ENCODE results near the gene NONO. TPM values are rescaled to one million over a fixed set of nuclear protein-coding genes. Genes with fewer than 3 reads are reported as not detected.
"Not testable (repeated sequence)": the region's sequence is repeated elsewhere in the genome, so short reads cannot be mapped to it uniquely, and the experiment has no call there.

Gene NONO
- polyA plus RNA-seq, 1 of the 3 experiments (the other 2 are of a cell fraction): 288 TPM

- H3K27ac ChIP-seq (ENCODE audit: low read depth in 2 of 2, low read length in 1 of 2): no peak overlapping the region
- H3K9ac ChIP-seq: no peak overlapping the region
- H2AFZ ChIP-seq (ENCODE audit: low read depth): no peak overlapping the region
- H3K9me2 ChIP-seq: no peaks in the 10 kb centered on the region
- ChIA-PET POLR2A (no interaction called here), CTCF (interaction anchor here (1.6 kb wide), 1 partner anchor 44 kb away, joined by 5 read pairs; the partner anchor contains the start of gene ZMYM3)
- H3K36me3 ChIP-seq (replicated peaks in 1 of 2; ENCODE audit: control insufficient read depth in 1 of 2, insufficient read depth in 2 of 2, low read length in 1 of 2): peaks cover 60 to 78% of the 10 kb centered on the region in 2 experiments
- no peak overlapping the region for H3K4me3 ChIP-seq (ENCODE audit: low read depth in 2 of 2, low read length in 1 of 2)
- DNase-seq: no peak
- peaks cover 29% of the 10 kb centered on the region for H3K79me2 ChIP-seq (ENCODE audit: insufficient read depth)
- TF ChIP-seq ELF1 (IDR thresholded peaks at IDR 0.05): no peak
- TF ChIP-seq POLR2AphosphoS5 (IDR thresholded peaks at IDR 0.05; ENCODE audit: low read depth, low read length): no peak
- no peak for TF ChIP-seq RAD21 (IDR thresholded peaks at IDR 0.05; ENCODE audit: low read length)
- TF ChIP-seq FOXJ3 (CRISPR knock-in tag; IDR thresholded peaks at IDR 0.05): no peak
- no peak for TF ChIP-seq ZBTB33 (IDR thresholded peaks at IDR 0.05; ENCODE audit: borderline replicate concordance, low read depth)
- TF ChIP-seq GATA2 (CRISPR knock-in tag; IDR thresholded peaks at IDR 0.05): no peak
- no peak for TF ChIP-seq FOXM1 (IDR thresholded peaks at IDR 0.05; ENCODE audit: low read depth)
- no peak for TF ChIP-seq RCOR1 (IDR thresholded peaks at IDR 0.05; ENCODE audit: low read length)
- no peak for TF ChIP-seq SMC3 (IDR thresholded peaks at IDR 0.05; ENCODE audit: low read depth, low read length)
- TF ChIP-seq FOSL2 (IDR thresholded peaks at IDR 0.05; ENCODE audit: borderline replicate concordance, low read depth): no peak
- no peak for TF ChIP-seq TCF12 (IDR thresholded peaks at IDR 0.05)
- no peak for TF ChIP-seq TEAD4 (IDR thresholded peaks at IDR 0.05; ENCODE audit: borderline replicate concordance, insufficient read depth)
- TF ChIP-seq CHD2 (IDR thresholded peaks at IDR 0.05; ENCODE audit: low read length, partially characterized antibody): no peak
- no peak for TF ChIP-seq SIN3A (IDR thresholded peaks at IDR 0.05; ENCODE audit: borderline replicate concordance, low read depth, low read length)
- no peak for TF ChIP-seq RFX5 (IDR thresholded peaks at IDR 0.05; ENCODE audit: low read length)
- TF ChIP-seq IRF3 (IDR thresholded peaks at IDR 0.05; ENCODE audit: low read depth, low read length): no peak
- TF ChIP-seq EP300 (IDR thresholded peaks at IDR 0.05; ENCODE audit: borderline replicate concordance in 1 of 2, low read depth in 1 of 2, low read length in 1 of 2): no peak
- 0 out of 4 replicates have a peak, but pooled peaks cover 0 to 2% of the 10 kb centered on the region in 2 experiments for H3K4me1 ChIP-seq (ENCODE audit: control insufficient read depth in 1 of 2, insufficient read depth in 2 of 2, low read depth in 1 of 2, low read length in 1 of 2)
- no peak overlapping the region for H3K4me2 ChIP-seq
- H3K27me3 ChIP-seq (ENCODE audit: insufficient read depth): no peaks in the 10 kb centered on the region
- no peaks in the 10 kb centered on the region for H3K9me3 ChIP-seq
- H3F3A ChIP-seq (replicated peaks; ENCODE audit: insufficient read depth): peaks cover 73% of the 10 kb centered on the region
- WGBS (ENCODE audit: low lambda C conversion rate): 83% methylated on average over 3 of the region's 3 CpGs
- H4K20me1 ChIP-seq (ENCODE audit: insufficient read depth): peaks cover 22% of the 10 kb centered on the region
Observed at GRCh38 chrX:71298119-71298518, 14.7 kb downstream of the NONO start.

GRCh38 chrX:71300064-71300463 lies 16.6 kb downstream of the NONO start:
- Histone ChIP-seq H3K36me3 (replicated peaks in 1 of 2; ENCODE audit: control insufficient read depth in 1 of 2, insufficient read depth in 2 of 2, low read length in 1 of 2) (peaks cover 51 to 58% of the 10 kb centered on the region in 2 experiments), H3K79me2 (ENCODE audit: insufficient read depth) (peaks cover 12% of the 10 kb centered on the region; the same call in 1 of the 2 replicates), H3F3A (replicated peaks; ENCODE audit: insufficient read depth) (peaks cover 67% of the 10 kb centered on the region)
- POLR2A ChIA-PET; H3K9me3 ChIP-seq; H3K9ac ChIP-seq; DNase-seq; H3K4me2 ChIP-seq; H3K27ac ChIP-seq (ENCODE audit: low read depth in 2 of 2, low read length in 1 of 2); H3K4me1 ChIP-seq (ENCODE audit: control insufficient read depth in 1 of 2, insufficient read depth in 2 of 2, low read depth in 1 of 2, low read length in 1 of 2); H2AFZ ChIP-seq (ENCODE audit: low read depth); H4K20me1 ChIP-seq (ENCODE audit: insufficient read depth); H3K27me3 ChIP-seq (ENCODE audit: insufficient read depth); H3K4me3 ChIP-seq (ENCODE audit: low read depth in 2 of 2, low read length in 1 of 2); CTCF ChIA-PET; H3K9me2 ChIP-seq: not testable (repeated sequence)
- 94% methylated on average over 7 of the region's 7 CpGs for WGBS (ENCODE audit: low lambda C conversion rate)

GRCh38 chrX:71300495-71300894 lies 17.1 kb downstream of the NONO start:
- Histone ChIP-seq H3K36me3 (replicated peaks in 1 of 2; ENCODE audit: control insufficient read depth in 1 of 2, insufficient read depth in 2 of 2, low read length in 1 of 2) (peaks cover 51 to 56% of the 10 kb centered on the region in 2 experiments), H3F3A (replicated peaks; ENCODE audit: insufficient read depth) (peaks cover 63% of the 10 kb centered on the region)
- 90% methylated on average over 7 of the region's 7 CpGs for WGBS (ENCODE audit: low lambda C conversion rate)
- H3K79me2 ChIP-seq (ENCODE audit: insufficient read depth); H3K9ac ChIP-seq; H4K20me1 ChIP-seq (ENCODE audit: insufficient read depth); CTCF ChIA-PET; H3K27me3 ChIP-seq (ENCODE audit: insufficient read depth); H3K9me3 ChIP-seq; H3K4me1 ChIP-seq (ENCODE audit: control insufficient read depth in 1 of 2, insufficient read depth in 2 of 2, low read depth in 1 of 2, low read length in 1 of 2); DNase-seq; H3K9me2 ChIP-seq; H3K27ac ChIP-seq (ENCODE audit: low read depth in 2 of 2, low read length in 1 of 2); H3K4me2 ChIP-seq; POLR2A ChIA-PET; H3K4me3 ChIP-seq (ENCODE audit: low read depth in 2 of 2, low read length in 1 of 2); H2AFZ ChIP-seq (ENCODE audit: low read depth): not testable (repeated sequence)

Data from SK-N-SH (cell line).